ENCODE measurements around the gene XYLT1.
"Not testable (repeated sequence)": the region's sequence is repeated elsewhere in the genome, so short reads cannot be mapped to it uniquely, and the experiment has no call there.

Gene XYLT1

DNA sequence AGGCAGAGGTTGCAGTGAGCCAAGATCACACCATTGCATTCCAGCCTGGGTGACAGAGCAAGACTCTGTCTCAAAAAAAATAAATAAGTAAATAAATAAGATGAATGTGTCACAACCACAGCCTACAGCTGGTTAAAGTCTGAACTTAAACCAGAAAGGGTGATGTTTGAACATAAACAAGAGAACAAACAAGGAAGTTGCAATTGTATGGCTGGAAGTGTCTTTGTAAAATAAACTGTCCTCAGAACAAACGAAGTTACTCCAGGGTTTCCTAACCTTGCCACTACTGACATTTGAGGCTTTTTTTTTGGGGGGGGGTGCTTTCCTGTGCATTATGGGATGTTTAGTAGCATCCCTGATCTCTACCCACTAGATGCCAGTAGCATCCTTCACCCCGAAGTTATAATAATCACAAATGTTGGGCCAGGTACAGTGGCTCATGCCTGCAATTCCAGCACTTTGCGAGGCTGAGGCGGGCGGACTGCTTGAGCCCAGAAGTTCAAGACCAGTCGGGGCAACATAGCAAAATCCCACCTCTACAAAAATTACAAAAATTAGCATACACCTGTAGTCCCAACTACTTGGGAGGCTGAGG, 119.2 kb downstream of the XYLT1 start:
- DNase-seq, result no peak

- peak; percentile 38 for DNase-seq
Observed at GRCh38 chr16:17350207-17350606, 120.6 kb downstream of the XYLT1 start.

- DNase-seq, result no peak
Observed at GRCh38 chr16:17348826-17349225, 121.9 kb downstream of the XYLT1 start.

- DNase-seq, result no peak
Observed at GRCh38 chr16:17348042-17348783, 122.5 kb downstream of the XYLT1 start.

DNA sequence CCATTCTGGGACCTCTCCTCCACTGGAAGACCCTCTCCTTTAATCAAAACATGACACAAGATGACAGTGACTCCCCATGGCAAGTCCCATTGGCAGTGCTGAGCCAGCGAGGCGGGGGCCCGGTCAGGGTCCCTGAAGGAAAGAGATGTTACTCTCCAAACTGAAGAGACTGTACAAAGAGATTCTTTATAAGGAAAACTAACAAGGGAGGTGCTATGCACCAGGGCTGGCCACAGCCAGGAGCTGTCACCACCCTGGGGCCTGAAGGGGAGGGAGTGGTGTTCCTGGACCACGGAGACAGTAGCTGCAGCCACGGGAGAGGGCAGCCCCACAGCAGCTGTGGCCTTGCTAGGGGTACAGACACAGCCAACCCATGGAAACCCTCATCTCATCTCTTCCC, 123.1 kb downstream of the XYLT1 start:
- DNase-seq, result no peak

- no peak for DNase-seq
Observed at GRCh38 chr16:17346621-17347569, 123.9 kb downstream of the XYLT1 start.

DNA sequence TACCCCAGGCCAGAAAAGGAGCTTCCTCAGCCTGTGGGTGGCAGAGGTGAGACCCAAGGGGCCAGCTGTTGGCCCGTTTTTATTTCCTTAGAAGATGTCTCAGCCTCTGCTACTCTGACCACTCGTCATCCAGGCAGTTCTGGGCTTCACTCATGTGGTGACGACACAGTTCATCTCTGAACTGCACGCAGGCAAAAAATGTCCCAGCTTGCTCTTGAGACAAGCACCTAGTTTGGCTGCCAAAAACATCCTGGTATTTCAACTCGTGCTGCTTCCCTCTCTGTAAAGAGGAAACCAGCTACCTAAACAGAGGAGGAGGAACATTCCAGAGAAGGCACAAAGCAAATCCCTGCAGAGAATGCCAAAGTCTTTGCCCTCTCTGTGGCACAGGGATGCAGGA, 125.7 kb downstream of the XYLT1 start:
- no peak for DNase-seq

- DNase-seq, result no peak
Observed at GRCh38 chr16:17343728-17344127, 127.0 kb downstream of the XYLT1 start.

GRCh38 chr16:17343028-17343427, 127.7 kb downstream of the XYLT1 start:
- DNase-seq, result no peak

- DNase-seq, result no peak
Observed at GRCh38 chr16:17342031-17342430, 128.7 kb downstream of the XYLT1 start.

- no peak for DNase-seq
Observed at GRCh38 chr16:17340804-17341203, 130.0 kb downstream of the XYLT1 start.

GRCh38 chr16:17339764-17340541, 130.8 kb downstream of the XYLT1 start:
- peak; percentile 28 for DNase-seq

DNA sequence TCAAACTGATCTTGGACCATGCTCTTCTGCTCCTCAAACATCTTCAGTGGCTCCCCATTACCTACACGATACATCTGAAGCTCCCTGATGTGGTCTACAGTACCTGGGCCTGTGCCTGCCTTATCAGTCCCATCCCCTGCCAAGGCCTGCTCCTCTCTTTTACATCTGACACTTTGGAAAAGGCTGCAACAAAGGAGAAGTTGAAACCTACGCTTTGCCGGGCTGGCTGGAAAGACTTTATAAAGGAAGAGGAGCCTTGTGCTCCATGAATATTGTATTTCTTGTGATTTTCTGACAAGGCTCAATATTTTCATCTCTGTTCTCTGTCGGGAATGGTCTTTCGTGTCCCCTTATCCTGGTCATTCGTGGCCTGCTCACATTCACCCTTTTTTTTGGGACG, 132.5 kb downstream of the XYLT1 start:
- DNase-seq, result no peak

GRCh38 chr16:17336530-17336900, 134.2 kb downstream of the XYLT1 start:
- DNase-seq, result no peak

DNA sequence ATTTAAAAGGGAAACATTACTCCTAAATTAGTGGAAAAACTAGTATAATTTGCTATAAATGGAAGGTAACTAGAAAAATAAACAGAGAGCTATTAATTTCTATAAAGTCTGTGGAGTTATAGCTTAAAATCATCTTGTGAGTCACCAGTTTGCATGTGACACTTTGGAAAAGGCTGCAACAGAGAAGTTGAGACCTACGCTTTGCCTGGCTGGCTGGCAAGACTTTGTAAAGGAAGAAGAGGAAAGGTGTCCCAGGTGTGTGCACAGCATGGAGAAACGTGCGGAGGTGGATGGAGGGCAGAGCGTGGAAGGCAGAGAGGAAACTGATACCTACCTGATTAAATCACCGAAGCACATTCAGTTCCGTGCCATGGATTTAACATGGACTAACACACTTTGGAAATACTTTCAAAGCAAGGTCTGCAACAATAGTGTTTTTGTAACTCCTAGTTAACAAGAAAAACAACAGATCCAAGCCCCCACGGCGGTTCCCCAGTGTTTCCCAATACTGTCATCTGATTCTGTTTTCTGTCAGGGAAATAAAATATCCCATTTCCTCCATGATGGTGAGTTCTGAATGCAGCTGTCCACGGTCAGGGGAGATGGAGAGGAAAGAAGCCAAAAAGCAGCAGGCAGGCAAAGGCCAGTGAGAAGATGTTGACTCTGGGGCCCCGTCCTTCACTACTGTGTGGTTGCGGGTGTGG, 134.8 kb downstream of the XYLT1 start:
- no peak for DNase-seq

DNA sequence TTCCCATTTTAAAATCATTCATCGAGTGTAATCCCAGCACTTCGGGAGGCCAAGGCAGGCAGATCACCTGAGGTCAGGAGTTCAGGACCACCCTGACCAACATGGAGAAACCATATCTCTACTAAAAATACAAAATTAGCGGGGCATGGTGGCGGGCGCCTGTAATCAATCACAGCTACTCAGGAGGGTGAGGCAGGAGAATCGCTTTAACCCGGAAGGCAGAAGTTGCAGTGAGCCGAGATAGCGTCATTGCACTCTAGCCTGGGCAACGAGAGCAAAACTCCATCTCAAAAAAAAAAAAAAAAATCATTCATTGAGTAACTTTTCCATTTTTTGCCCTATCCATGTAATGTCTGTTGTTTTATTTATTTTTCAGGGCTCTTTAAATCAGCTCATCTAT, 135.4 kb downstream of the XYLT1 start:
- not testable (repeated sequence) for DNase-seq

DNA sequence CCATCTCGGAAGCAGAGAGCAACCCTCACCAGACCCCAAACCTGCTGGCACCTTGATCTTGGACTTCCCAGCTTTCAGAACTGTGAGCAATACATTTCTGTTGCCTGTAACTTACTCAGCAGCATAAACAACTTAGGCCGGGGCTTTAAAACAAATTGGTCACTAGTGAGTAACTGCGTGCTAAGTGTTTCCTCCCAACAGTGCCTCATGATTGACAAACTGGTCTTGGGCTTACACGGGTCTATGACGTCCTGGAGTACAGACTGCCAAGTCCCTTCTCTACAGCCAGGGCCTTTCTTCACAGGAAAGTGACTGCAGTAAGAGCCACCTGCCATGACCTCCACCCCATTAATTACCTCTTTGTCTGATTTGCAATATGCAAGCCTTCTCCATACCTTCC, 136.7 kb downstream of the XYLT1 start:
- DNase-seq, result peak; percentile 51

- no peak for DNase-seq
Observed at GRCh38 chr16:17333229-17333628, 137.5 kb downstream of the XYLT1 start.

DNA sequence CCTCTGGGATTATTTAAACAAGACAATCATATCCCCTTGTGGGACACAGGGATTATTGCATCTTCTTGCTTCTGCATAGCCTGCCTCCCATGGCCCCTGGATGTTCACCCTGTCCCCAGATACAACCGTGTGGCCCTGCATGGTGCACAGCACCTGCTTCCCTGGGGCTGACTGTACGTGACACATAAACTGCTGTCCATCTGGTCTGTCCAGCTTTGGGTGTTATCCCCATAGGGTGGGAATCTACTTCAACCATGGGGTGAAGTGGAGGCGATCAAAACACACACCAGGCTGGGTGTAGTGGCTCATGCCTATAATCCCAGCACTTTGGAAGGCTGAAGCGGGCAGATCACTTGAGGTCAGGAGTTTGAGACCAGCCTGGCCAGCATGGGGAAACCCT, 138.8 kb downstream of the XYLT1 start:
- no peak for DNase-seq

DNA sequence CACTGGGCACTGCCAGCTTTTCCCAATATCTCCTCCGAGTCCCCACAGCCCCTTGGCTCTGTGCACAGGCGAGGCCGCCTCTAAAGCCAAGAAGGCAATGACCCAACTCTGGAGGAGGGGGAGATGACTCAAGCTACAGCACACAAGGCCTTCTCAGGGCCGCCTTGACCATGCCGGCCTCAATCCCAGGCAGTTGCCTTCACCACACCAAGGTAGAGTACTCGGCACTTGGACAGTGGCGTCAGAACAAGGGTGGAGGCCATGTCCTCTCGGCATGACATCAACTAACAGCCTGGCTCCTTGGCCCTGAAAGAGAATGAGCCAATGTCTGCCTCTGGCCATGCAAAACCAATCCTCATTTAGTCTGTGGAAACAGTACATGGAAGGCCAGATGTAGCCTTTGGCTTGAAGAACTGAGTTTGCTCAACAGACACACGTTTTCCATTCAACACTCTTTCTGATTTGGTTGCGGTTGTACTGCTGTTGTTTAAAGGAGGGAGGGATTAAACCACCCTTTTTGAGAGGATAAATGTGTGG, 139.6 kb downstream of the XYLT1 start:
- no peak for DNase-seq

DNA sequence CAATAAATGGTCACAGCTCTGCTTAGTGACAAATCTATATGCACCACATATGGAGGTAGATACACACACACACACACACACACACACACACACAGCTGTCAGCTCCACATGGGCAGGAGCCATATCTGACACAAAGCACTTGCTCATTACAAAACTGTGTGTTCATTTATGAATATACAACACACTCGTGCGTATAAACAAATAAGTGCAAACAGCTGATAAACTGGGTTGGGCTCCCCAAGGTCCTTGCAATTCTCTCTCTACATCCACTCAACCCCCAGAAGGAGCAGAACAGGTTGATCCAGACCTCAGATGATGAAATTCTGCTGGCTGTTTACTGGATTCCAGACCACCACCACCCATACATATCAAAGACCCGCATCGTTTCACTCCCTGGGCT, 140.7 kb downstream of the XYLT1 start:
- DNase-seq, result no peak

GRCh38 chr16:17329391-17329790, 141.4 kb downstream of the XYLT1 start:
- no peak for DNase-seq

All from EL (cell line).